NCI-H187 treated with DMSO at 0.1 percent for 48 hours (cell line): ENCODE data around the gene DUOX2.
A peak's percentile ranks its signal among the peaks of the same experiment; 100 is the strongest.
"Not testable (repeated sequence)": the region's sequence is repeated elsewhere in the genome, so short reads cannot be mapped to it uniquely, and the experiment has no call there.

Source experiments
- DNase-seq: peaks from one replicate; lab custom pipeline; 2025; lab: John Stamatoyannopoulos, UW

Gene DUOX2

GRCh38 chr15:45118996-45119395, 5.0 kb upstream of the DUOX2 start:
- no peak for DNase-seq

- DNase-seq: peak; percentile 54
These were observed 4.2 kb upstream of the DUOX2 start for GRCh38 chr15:45118131-45118588.

GRCh38 chr15:45117308-45118130, 3.5 kb upstream of the DUOX2 start:
- no peak for DNase-seq

GRCh38 chr15:45116482-45117307, 2.7 kb upstream of the DUOX2 start:
- DNase-seq: no peak

- no peak for DNase-seq
These were observed 2.1 kb upstream of the DUOX2 start for GRCh38 chr15:45116006-45116481.

- DNase-seq: no peak
These were observed 1.4 kb upstream of the DUOX2 start for GRCh38 chr15:45115312-45115820.

- DNase-seq: no peak
These were observed 746 bp upstream of the DUOX2 start for GRCh38 chr15:45114751-45115085.

GRCh38 chr15:45113380-45113990, 487 bp downstream of the DUOX2 start:
- no peak for DNase-seq

GRCh38 chr15:45112591-45113379, 1.2 kb downstream of the DUOX2 start:
- no peak for DNase-seq

GRCh38 chr15:45112143-45112590, 1.8 kb downstream of the DUOX2 start:
- DNase-seq: no peak

GRCh38 chr15:45111390-45112142, 2.4 kb downstream of the DUOX2 start:
- no peak for DNase-seq

- no peak for DNase-seq
These were observed 3.6 kb downstream of the DUOX2 start for GRCh38 chr15:45110256-45110820.

GRCh38 chr15:45107941-45108630, 5.9 kb downstream of the DUOX2 start:
- DNase-seq: no peak

- no peak for DNase-seq
These were observed 7.8 kb downstream of the DUOX2 start for GRCh38 chr15:45106002-45106790.

- no peak for DNase-seq
These were observed 8.4 kb downstream of the DUOX2 start for GRCh38 chr15:45105586-45105985.

- not testable (repeated sequence) for DNase-seq
These were observed 9.8 kb downstream of the DUOX2 start for GRCh38 chr15:45104170-45104569.

- no peak for DNase-seq
These were observed 11.7 kb downstream of the DUOX2 start for GRCh38 chr15:45102226-45102625.

GRCh38 chr15:45101749-45102148, 12.2 kb downstream of the DUOX2 start:
- no peak for DNase-seq
